HepG2 (cell line): ENCODE data around the gene CYBRD1. TPM values are rescaled to one million over a fixed set of nuclear protein-coding genes. Genes with fewer than 3 reads are reported as not detected.

Source experiments
- CHD2 ChIP-seq: IDR thresholded peaks from 2 replicates; pipeline ENCODE4 v1.6.1; 2011; ENCODE audit warnings: low read depth, low read length, improper control_type of control experiment
- DDIT3 ChIP-seq: sonication (generic); formaldehyde crosslinking; IDR thresholded peaks from 2 replicates; pipeline ENCODE4 v1.4.0; 2020; ENCODE audit warnings: mild to moderate bottlenecking, missing genetic modification reagents
- ELF3 ChIP-seq: IDR thresholded peaks from 2 replicates; pipeline ENCODE4 v1.6.1; 2016; ENCODE audit warnings: missing genetic modification reagents, missing compliant biosample characterization
- FOXO1 ChIP-seq: sonication (generic); formaldehyde crosslinking; IDR thresholded peaks from 2 replicates; pipeline ENCODE4 v1.4.0; 2020; ENCODE audit warnings: missing genetic modification reagents
- HDAC6 ChIP-seq: fragments of 200-600 bp; sonication (generic); IDR thresholded peaks from 2 replicates; pipeline ENCODE4 v1.7.0; 2017; ENCODE audit warnings: mild to moderate bottlenecking, antibody characterized with exemption, low read length, low read depth
- HOXA7 ChIP-seq: sonication (generic); formaldehyde crosslinking; IDR thresholded peaks from 2 replicates; pipeline ENCODE4 v1.8.1; 2022; ENCODE audit warnings: mild to moderate bottlenecking, missing genetic modification reagents, moderate library complexity
- JUNB ChIP-seq: sonication (generic); formaldehyde crosslinking; IDR thresholded peaks from 2 replicates; pipeline ENCODE4 v1.8.0; 2022; ENCODE audit warnings: missing genetic modification reagents, mild to moderate bottlenecking, borderline replicate concordance
- MXI1 ChIP-seq: IDR thresholded peaks from 3 replicates; pipeline ENCODE4 v1.6.1; 2012; ENCODE audit warnings: low read depth, low read length, inconsistent platforms, borderline replicate concordance
- NCOA5 ChIP-seq: sonication (generic); formaldehyde crosslinking; IDR thresholded peaks from 2 replicates; pipeline ENCODE4 v1.4.0; 2020; ENCODE audit warnings: missing genetic modification reagents
- SKIL ChIP-seq: sonication (generic); formaldehyde crosslinking; IDR thresholded peaks from 2 replicates; pipeline ENCODE4 v1.8.0; 2022; ENCODE audit warnings: missing genetic modification reagents, mild to moderate bottlenecking, moderate library complexity, borderline replicate concordance
- SMYD3 ChIP-seq: sonication (generic); formaldehyde crosslinking; IDR thresholded peaks from 2 replicates; pipeline ENCODE4 v1.8.1; 2023; ENCODE audit warnings: mild to moderate bottlenecking, missing genetic modification reagents
- TBX3 ChIP-seq: fragments of 450-650 bp; IDR thresholded peaks from 2 replicates; pipeline ENCODE4 v1.6.1; 2017; ENCODE audit warnings: antibody characterized with exemption, mild to moderate bottlenecking, inconsistent platforms, borderline replicate concordance
- XBP1 ChIP-seq: sonication (generic); formaldehyde crosslinking; IDR thresholded peaks from 2 replicates; pipeline ENCODE4 v1.5.0; 2020; ENCODE audit warnings: missing genetic modification reagents
- ZBTB7A ChIP-seq: sonication (generic); formaldehyde crosslinking; IDR thresholded peaks from 2 replicates; pipeline ENCODE4 v1.8.0; 2022; ENCODE audit warnings: mild to moderate bottlenecking, missing genetic modification reagents
- ZMYM4 ChIP-seq: sonication (generic); formaldehyde crosslinking; IDR thresholded peaks from 2 replicates; pipeline ENCODE4 v1.8.1; 2023; ENCODE audit warnings: mild to moderate bottlenecking, missing genetic modification reagents
- ZNF10 ChIP-seq: sonication (generic); formaldehyde crosslinking; IDR thresholded peaks from 2 replicates; pipeline ENCODE4 v1.4.0; 2020; ENCODE audit warnings: mild to moderate bottlenecking, low read depth, missing genetic modification reagents, borderline replicate concordance
- ZNF180 ChIP-seq: sonication (generic); formaldehyde crosslinking; IDR thresholded peaks from 2 replicates; pipeline ENCODE4 v1.4.0; 2020; ENCODE audit warnings: low read depth, missing genetic modification reagents, borderline replicate concordance
- ZNF253 ChIP-seq: sonication (generic); formaldehyde crosslinking; IDR thresholded peaks from 2 replicates; pipeline ENCODE4 v1.8.0; 2022; ENCODE audit warnings: mild to moderate bottlenecking, missing genetic modification reagents, borderline replicate concordance
- ZNF3 ChIP-seq: IDR thresholded peaks from 2 replicates; pipeline ENCODE4 v1.7.0; 2017; ENCODE audit warnings: inconsistent platforms
- ZNF556 ChIP-seq: sonication (generic); formaldehyde crosslinking; IDR thresholded peaks from 2 replicates; pipeline ENCODE4 v1.4.0; 2020; ENCODE audit warnings: mild to moderate bottlenecking, missing genetic modification reagents, borderline replicate concordance
- ZNF747 ChIP-seq: sonication (generic); formaldehyde crosslinking; IDR thresholded peaks from 2 replicates; pipeline ENCODE4 v1.8.1; 2023; ENCODE audit warnings: missing genetic modification reagents, mild to moderate bottlenecking, borderline replicate concordance
- ZSCAN20 ChIP-seq: sonication (generic); formaldehyde crosslinking; IDR thresholded peaks from 2 replicates; pipeline ENCODE4 v1.4.0; 2020; ENCODE audit warnings: missing genetic modification reagents, mild to moderate bottlenecking, borderline replicate concordance
- polyA plus RNA-seq, 8 experiments: library from polyadenylated mRNA; depleted of rRNA in 3 of 8; stranded (reverse) in 7 of 8; unstranded in 1 of 8; fragments of >200 nt; fragmentation: Illumina TruSeq in 4 of 8; extraction: Trizol in 4 of 8; gene quantifications; 2 replicates each; pipeline versions ENCODE4 v1.2.1 to v1.2.3, GENCODE V29; 2011 to 2016; ENCODE audit warnings: low read depth in 4 of 8, missing spikeins in 1 of 8, mixed read lengths in 1 of 8; ENCODE audit not compliant: insufficient read depth in 1 of 8
- total RNA-seq, 5 experiments: library from RNA; depleted of rRNA; stranded (reverse); fragments of >200 nt; fragmentation: Illumina TruSeq; extraction: Trizol; gene quantifications; 2 replicates each; pipeline ENCODE4 v1.2.3, GENCODE V29; 2016; ENCODE audit warnings: low read depth in 1 of 5
- TF ChIP-seq, protein P1 (sequence below): sonication (generic); formaldehyde crosslinking; IDR thresholded peaks from 2 replicates; pipeline ENCODE4 v1.4.0; 2020; ENCODE audit warnings: missing genetic modification reagents, borderline replicate concordance
- TF ChIP-seq, protein P2 (sequence below): sonication (generic); formaldehyde crosslinking; IDR thresholded peaks from 2 replicates; pipeline ENCODE4 v1.5.1; 2020; ENCODE audit warnings: missing genetic modification reagents, mild to moderate bottlenecking, borderline replicate concordance

The CYBRD1 gene
- total and polyA plus RNA-seq, 2 of the 13 experiments (the other 11 are each of a cell fraction or from before 2014, with no cell fraction given): 0.13 to 0.42 TPM

DNA sequence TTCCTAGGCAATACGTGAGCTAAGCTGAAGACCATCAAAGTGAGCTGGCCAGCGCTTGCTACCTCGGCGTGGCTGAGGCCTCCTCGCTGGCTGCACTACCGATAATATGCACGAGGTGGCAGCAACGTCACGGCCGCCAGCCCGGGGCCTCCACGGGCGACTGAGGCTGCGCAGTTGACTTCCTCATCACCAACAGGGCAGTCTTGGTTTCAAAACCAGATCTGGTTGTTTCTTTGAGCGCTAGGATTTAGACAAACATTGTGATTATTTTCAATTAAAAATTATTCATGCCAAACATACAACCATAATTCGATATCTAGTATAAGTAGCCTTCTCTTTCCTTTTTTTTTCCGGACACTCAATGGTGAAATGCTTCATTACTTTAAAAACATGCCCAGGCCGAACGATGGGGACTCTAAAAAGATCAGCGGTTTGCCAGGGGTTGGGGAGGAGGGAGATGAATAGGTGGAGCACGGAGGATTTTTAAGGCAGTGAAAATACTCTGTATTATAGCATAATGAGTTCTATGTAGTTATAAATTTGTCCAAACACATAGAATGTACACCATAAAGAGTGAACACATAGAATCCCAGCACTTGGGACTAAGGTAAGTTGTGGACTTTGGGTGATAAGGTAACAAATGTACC, 52.0 kb downstream of the CYBRD1 start (continued):
- TF ChIP-seq, protein P1, sequence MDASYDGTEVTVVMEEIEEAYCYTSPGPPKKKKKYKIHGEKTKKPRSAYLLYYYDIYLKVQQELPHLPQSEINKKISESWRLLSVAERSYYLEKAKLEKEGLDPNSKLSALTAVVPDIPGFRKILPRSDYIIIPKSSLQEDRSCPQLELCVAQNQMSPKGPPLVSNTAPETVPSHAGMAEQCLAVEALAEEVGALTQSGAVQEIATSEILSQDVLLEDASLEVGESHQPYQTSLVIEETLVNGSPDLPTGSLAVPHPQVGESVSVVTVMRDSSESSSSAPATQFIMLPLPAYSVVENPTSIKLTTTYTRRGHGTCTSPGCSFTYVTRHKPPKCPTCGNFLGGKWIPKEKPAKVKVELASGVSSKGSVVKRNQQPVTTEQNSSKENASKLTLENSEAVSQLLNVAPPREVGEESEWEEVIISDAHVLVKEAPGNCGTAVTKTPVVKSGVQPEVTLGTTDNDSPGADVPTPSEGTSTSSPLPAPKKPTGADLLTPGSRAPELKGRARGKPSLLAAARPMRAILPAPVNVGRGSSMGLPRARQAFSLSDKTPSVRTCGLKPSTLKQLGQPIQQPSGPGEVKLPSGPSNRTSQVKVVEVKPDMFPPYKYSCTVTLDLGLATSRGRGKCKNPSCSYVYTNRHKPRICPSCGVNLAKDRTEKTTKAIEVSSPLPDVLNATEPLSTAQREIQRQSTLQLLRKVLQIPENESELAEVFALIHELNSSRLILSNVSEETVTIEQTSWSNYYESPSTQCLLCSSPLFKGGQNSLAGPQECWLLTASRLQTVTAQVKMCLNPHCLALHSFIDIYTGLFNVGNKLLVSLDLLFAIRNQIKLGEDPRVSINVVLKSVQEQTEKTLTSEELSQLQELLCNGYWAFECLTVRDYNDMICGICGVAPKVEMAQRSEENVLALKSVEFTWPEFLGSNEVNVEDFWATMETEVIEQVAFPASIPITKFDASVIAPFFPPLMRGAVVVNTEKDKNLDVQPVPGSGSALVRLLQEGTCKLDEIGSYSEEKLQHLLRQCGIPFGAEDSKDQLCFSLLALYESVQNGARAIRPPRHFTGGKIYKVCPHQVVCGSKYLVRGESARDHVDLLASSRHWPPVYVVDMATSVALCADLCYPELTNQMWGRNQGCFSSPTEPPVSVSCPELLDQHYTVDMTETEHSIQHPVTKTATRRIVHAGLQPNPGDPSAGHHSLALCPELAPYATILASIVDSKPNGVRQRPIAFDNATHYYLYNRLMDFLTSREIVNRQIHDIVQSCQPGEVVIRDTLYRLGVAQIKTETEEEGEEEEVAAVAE (CRISPR knock-in tag): no peak; the same call in 1 of the 2 replicates
- TF ChIP-seq, protein P2, sequence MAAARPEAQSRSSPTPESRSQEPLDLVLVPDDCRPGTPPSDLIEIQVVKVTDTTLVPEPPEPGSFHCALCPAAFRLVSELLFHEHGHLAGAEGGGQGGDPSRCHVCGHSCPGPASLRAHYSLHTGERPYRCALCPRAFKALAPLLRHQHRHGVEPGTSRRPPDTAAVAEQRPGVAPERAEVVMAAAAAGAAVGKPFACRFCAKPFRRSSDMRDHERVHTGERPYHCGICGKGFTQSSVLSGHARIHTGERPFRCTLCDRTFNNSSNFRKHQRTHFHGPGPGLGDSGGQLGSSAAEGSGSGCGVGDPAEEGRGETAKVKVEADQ (CRISPR knock-in tag): no peak
- TF ChIP-seq NCOA5 (CRISPR knock-in tag): no peak
- TF ChIP-seq XBP1 (CRISPR knock-in tag): no peak
- TF ChIP-seq ZNF10: no peak
- no peak for TF ChIP-seq SKIL (CRISPR knock-in tag)
- peak; percentile 87 for TF ChIP-seq ZMYM4
- peak; percentile 49; the same call in 1 of the 2 replicates for TF ChIP-seq ZNF556 (CRISPR knock-in tag)
- no peak for TF ChIP-seq JUNB (CRISPR knock-in tag)
- TF ChIP-seq ELF3 (CRISPR knock-in tag): peak; percentile 73; the same call in 1 of the 2 replicates
- no peak for TF ChIP-seq ZBTB7A (CRISPR knock-in tag)
- TF ChIP-seq DDIT3 (CRISPR knock-in tag): no peak
- TF ChIP-seq ZNF747 (CRISPR knock-in tag): no peak
- TF ChIP-seq ZNF3 (CRISPR knock-in tag): no peak
- no peak; the same call in 2 of the 3 replicates for TF ChIP-seq MXI1
- TF ChIP-seq CHD2: no peak
- no peak for TF ChIP-seq HDAC6
- no peak for TF ChIP-seq SMYD3 (CRISPR knock-in tag)
- 0 out of 2 replicates have a peak, but pooled peaks have one; percentile 71 for TF ChIP-seq ZSCAN20
- no peak for TF ChIP-seq FOXO1
- no peak for TF ChIP-seq TBX3
- no peak for TF ChIP-seq HOXA7 (CRISPR knock-in tag)
- TF ChIP-seq ZNF253 (CRISPR knock-in tag): no peak
- TF ChIP-seq ZNF180: no peak
